ENCODE data around the gene SLCO4C1. TPM values are rescaled to one million over a fixed set of nuclear protein-coding genes. Genes with fewer than 3 reads are reported as not detected.
"Not testable (repeated sequence)": the region's sequence is repeated elsewhere in the genome, so short reads cannot be mapped to it uniquely, and the experiment has no call there.

Gene SLCO4C1, protein sequence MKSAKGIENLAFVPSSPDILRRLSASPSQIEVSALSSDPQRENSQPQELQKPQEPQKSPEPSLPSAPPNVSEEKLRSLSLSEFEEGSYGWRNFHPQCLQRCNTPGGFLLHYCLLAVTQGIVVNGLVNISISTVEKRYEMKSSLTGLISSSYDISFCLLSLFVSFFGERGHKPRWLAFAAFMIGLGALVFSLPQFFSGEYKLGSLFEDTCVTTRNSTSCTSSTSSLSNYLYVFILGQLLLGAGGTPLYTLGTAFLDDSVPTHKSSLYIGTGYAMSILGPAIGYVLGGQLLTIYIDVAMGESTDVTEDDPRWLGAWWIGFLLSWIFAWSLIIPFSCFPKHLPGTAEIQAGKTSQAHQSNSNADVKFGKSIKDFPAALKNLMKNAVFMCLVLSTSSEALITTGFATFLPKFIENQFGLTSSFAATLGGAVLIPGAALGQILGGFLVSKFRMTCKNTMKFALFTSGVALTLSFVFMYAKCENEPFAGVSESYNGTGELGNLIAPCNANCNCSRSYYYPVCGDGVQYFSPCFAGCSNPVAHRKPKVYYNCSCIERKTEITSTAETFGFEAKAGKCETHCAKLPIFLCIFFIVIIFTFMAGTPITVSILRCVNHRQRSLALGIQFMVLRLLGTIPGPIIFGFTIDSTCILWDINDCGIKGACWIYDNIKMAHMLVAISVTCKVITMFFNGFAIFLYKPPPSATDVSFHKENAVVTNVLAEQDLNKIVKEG
- under 1 TPM; 0.10 to 0.11 TPM for total RNA-seq

DNA sequence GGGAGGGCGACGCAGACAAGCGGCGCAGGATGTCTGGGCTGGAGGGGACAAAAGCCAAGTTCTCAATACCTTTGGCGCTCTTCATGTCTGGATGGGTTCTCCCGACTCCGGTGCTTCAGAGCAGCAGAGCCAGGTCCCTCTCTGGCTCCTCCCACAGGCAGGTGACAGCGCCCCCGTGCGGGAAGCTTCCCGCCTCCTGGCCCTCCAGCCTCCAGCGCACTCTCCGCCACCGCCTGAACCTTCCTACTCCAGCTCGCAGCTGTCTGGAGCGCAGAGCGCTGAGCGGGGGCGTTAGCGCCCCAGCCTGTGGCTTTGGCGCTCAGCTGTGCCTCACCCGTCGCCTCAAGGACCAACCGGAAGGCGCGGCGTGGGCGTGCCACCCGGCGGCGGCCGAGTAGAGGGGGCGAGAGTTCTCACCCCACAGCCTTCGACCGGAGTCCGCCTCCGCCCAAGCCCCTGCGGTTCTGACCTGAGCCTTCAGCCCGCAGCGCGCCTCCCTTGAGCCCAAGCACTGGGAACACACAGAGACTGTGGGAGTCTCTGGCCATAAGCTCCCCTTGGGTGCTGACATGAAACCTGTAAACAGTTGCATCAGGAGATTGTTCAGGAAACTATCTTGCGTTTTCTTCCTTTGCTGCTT is at the start of gene SLCO4C1:
SLCO4C1 (minus strand) TSS at position 107 of the 640 bp plus-strand sequence; CDS start at position 85, 22 bp downstream.
- POLR2A ChIA-PET = no interaction called here
- CTCF ChIA-PET = interaction anchor here (0.6 kb wide), 1 partner anchor 11 kb away, joined by 3 read pairs; no protein-coding TSS in a partner anchor

DNA sequence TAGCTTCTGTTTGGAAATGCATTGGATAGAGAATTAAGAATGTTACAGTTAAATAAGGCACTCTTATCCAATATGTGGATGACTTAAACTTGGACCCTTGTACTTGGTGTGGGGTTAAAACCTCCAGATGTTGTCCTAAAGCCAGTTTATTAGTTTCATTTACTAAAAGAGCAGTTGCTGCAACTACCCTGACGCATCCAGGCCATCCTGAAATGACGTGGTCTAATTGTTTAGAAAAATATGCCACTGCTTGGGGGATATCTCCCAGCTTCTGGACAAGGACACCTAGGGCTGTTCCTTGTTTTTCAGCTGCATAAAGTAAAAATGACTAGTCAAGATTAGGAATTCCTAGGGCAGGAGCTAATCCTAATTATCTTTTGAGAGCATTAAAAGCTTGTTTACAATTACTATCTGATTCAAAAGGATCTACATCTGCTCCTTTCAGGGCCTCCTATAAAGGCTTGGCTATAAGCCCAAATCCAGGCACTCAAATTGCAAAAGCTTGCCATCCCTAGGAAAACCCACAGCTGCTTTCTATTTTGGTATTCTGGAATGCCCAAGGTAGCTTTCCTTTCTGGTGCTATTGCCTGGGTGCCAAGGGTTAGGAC is 45.7 kb upstream of the SLCO4C1 start:
- ChIA-PET POLR2A (no interaction called here), CTCF (no interaction called here)

GRCh38 chr5:102324714-102325113 is 28.6 kb upstream of the SLCO4C1 start:
- CTCF ChIA-PET = no interaction called here

DNA sequence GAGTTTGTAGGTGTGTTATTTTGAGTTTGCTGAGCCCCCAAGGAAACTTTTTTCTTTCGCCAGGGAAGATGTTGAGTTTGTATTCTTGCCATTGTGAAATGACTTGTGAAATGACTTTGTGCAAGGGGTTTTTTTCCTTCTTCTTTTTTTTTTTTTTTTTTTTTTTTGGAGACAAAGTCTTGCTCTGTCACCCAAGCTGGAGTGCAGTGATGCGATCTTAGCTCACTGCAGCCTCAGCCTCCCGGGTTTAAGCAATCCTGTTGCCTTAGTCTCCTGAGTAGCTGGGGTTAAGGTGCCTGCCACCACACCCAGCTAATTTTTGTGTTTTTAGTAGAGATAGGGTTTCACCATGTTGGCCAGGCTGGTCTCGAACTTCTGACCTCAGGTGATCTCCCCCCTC is 22.7 kb upstream of the SLCO4C1 start:
- CTCF ChIA-PET, POLR2A ChIA-PET: not testable (repeated sequence)

More at GRCh38 chr5:102324714-102325113, 28.6 kb upstream of the SLCO4C1 start:
- POLR2A ChIA-PET = no interaction called here

- CTCF ChIA-PET = no interaction called here
Measured at GRCh38 chr5:102314328-102314727, 18.2 kb upstream of the SLCO4C1 start.

GRCh38 chr5:102313912-102314311 is 17.8 kb upstream of the SLCO4C1 start:
- ChIA-PET CTCF (no interaction called here), POLR2A (no interaction called here)

More at GRCh38 chr5:102314328-102314727, 18.2 kb upstream of the SLCO4C1 start:
- POLR2A ChIA-PET = no interaction called here

- ChIA-PET CTCF (no interaction called here), POLR2A (no interaction called here)
Measured at GRCh38 chr5:102312586-102313370, 16.7 kb upstream of the SLCO4C1 start.

- CTCF ChIA-PET = no interaction called here
Measured at GRCh38 chr5:102309586-102309985, 13.5 kb upstream of the SLCO4C1 start.

DNA sequence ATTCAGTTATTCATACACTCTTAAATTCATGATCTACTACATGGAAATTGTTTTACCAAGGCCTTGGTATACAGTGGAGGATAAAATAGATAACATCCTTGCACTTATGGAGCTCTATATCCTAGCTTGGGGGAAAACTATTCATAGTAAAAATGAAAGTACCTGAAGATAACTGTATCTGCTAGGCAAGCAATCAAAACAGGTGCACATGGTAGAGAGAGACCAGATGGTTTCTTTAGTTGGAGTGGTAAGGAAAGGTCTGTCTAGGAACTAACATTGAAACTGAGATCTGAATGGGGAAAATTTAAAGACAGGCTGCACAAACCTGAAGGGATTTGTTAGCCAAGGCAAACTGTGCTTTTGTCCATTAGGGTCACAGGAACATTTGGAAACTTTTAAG is 11.1 kb upstream of the SLCO4C1 start:
- CTCF ChIA-PET = no interaction called here
- POLR2A ChIA-PET = no interaction called here

More at GRCh38 chr5:102309586-102309985, 13.5 kb upstream of the SLCO4C1 start:
- POLR2A ChIA-PET = no interaction called here

- ChIA-PET POLR2A (no interaction called here), CTCF (no interaction called here)
Measured at GRCh38 chr5:102306121-102306520, 10.0 kb upstream of the SLCO4C1 start.

DNA sequence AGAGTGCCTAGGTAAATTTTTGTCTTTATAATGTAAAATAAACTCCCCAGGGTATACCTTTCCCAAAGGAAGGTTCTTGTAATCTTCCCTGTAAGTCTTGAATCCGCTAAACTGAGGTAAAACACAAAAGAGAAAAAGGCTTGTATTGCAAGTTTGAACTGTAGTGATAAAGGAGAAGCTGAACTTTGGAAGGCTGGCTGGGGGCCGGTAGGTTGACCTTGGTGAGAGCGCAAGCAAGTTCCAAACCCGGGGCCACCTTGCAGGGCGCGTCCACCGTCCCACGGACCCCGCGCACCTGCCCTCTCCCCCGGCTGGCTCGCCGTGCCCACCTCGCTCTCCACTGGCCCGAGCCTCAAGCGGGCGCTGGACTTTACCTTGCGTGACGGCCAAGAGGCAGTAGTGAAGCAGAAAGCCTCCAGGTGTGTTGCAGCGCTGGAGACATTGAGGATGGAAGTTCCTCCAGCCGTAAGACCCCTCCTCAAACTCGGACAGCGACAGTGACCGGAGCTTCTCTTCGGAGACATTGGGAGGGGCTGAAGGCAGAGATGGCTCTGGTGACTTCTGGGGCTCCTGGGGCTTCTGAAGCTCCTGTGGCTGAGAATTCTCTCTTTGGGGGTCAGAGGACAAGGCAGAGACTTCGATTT is 428 bp downstream of the SLCO4C1 start:
- POLR2A ChIA-PET = no interaction called here

DNA sequence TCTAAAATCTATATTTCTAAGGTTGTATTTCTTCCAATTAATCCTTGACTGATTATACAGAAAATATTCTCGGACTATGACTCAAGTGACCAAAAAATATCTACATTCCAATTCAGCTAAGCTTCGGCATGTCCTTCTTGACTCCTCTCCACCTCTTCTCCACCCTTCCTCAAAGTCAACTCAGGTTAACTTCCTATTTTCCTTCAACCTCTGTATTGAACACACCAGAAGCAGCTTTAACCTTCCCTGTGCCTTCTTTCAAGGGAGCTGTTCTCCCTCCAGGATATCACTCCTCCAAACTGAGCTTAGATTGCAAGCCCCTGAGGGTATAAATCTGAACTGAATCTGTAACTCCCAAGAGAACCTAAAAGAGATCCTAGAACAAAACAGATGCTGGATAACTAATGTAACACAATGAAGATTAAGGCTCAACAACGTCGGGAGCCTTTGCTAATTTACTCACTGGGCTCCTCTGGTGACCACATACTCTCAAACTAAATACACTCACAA is 1.1 kb downstream of the SLCO4C1 start:
- ChIA-PET CTCF (no interaction called here), POLR2A (no interaction called here)

More for the DNA sequence above, 428 bp downstream of the SLCO4C1 start:
- CTCF ChIA-PET = no interaction called here

DNA sequence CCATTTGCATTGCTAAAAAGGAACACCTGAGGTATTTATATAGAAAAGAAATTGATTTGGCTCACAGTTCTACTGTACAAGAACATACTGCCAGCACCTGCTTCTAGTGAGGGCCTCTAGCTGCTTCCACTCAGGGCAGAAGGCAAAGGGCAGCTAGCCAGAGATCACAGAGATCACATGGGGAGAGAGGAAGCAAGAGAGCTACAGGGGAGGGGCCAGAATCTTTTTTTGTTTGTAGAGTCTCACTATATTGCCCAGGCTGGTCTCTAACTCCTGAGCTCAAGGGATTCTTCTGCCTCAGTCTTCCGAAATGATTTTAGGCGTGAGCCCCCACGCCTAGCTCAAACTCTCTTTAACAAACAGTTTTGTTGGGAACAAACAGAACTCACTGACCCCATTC is 6.1 kb downstream of the SLCO4C1 start:
- CTCF ChIA-PET = no interaction called here

GRCh38 chr5:102289251-102289899 is 6.7 kb downstream of the SLCO4C1 start:
- ChIA-PET CTCF (no interaction called here), POLR2A (no interaction called here)

More for the DNA sequence above, 6.1 kb downstream of the SLCO4C1 start:
- POLR2A ChIA-PET = no interaction called here

DNA sequence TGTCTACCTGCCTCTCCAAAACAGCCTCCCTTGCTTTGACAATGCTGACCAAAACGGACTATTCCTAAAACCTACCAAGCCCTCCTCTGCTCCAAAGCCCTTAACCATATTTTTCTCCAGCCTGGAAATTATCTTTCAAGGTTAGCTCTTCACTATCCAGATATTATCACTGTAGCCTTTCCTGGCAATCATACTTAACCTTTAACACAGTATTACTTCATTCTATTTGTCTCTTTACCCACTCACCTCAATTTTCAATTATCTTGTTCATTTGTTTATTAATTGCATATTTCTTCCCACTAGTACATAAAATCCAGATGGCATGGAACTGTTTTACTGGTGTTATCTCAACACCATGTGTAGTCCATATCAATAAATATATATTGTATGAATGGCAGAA is 7.5 kb downstream of the SLCO4C1 start:
- POLR2A ChIA-PET = no interaction called here
- CTCF ChIA-PET = no interaction called here

- ChIA-PET POLR2A (no interaction called here), CTCF (interaction anchor here (1.3 kb wide), 1 partner anchor 10 kb away, joined by 3 read pairs; no protein-coding TSS in a partner anchor)
Measured at GRCh38 chr5:102286476-102286875, 9.6 kb downstream of the SLCO4C1 start.

DNA sequence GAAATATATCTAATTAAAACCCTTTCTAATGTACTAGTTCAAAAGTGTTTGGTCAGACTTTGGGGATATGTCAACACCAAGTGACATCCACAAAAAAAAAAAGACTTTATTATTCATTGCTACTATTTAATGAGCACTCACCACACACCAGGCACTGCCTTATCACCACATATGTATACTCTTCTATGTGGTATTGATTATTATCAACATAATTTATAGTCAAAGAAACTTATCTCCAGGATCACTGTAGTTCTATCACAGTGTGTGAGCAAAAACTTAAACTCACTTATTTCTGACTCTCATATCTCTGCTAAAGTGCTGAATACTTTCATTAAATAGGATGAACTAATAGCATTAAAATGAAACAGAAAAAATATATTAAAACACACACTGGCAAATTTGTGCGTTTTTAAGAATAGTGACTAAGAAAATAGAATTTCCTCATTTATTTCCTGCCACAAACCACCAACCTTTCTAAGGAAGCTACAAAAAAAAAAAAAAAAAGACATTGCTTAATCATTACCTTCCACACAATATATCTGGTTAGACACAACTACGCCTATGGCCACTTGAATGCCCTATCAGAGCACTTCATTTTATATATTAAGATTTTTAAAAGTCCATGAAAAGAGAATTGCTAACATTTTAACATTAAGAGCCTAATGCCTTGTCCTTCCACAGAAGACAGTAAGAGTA is 12.8 kb downstream of the SLCO4C1 start:
- POLR2A ChIA-PET = no interaction called here
- CTCF ChIA-PET = no interaction called here

DNA sequence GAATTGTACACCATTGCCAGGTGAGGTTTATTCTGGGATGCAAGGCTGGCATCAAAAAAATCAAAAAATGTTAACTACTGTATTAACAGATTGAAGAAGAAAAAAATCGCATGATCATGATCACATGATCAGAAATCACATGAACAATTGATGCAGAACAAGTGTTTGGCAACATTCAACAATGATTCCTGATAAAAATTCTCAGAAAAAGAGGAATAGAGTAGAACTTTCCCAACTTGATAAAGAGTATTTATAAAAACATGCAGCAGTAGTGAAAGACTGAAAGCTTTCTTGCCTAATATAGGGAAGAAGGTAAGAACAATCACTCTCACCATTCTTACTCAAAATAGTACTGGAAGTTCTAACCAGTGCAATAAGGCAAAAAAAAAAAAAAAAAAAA is 16.4 kb downstream of the SLCO4C1 start:
- CTCF ChIA-PET = no interaction called here
- POLR2A ChIA-PET = no interaction called here

Measured in activated CD8-positive, alpha-beta memory T cell treated with anti-CD3 and anti-CD28 coated beads for 36 hours (primary cell).